GM12864 (cell line): Measurements from ENCODE around the gene GCSAML.

ENCODE experiments used
- DNase-seq: peaks from one replicate; pipeline ENCODE4 v3.0.0-alpha.2; 2011; ENCODE audit warnings: low read depth
- H3K4me3 ChIP-seq: 2 replicates; pipeline ENCODE4 v1.5.1; 2011; ENCODE audit warnings: mild to moderate bottlenecking, low read depth, low read length, control low read depth
- TF ChIP-seq, protein P1 (sequence below): IDR thresholded peaks from 2 replicates; pipeline ENCODE4 v1.5.1; 2011; ENCODE audit warnings: low read depth, mild to moderate bottlenecking, moderate library complexity, low read length, control low read depth, inconsistent platforms; ENCODE audit errors: missing control alignments

Gene GCSAML

DNA sequence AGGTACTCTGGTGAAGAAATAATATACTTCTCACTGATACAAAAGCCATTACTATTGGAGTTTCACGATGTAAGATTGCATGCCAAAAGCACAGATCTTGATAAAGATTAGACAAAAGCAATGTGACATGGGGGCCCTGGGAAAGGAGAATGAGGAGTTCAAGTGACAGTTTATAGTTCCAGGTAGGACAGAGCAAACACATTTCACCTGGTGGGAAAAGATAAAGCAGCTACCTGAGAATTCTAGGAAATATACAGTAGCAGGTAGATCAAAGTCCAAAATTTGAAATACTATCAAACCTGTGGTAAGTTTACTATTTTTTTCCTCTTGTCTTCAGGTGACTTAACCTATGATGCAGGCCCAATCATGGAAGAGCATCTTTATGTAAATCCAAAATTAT is 64.5 kb downstream of the GCSAML start:
- TF ChIP-seq, protein P1, sequence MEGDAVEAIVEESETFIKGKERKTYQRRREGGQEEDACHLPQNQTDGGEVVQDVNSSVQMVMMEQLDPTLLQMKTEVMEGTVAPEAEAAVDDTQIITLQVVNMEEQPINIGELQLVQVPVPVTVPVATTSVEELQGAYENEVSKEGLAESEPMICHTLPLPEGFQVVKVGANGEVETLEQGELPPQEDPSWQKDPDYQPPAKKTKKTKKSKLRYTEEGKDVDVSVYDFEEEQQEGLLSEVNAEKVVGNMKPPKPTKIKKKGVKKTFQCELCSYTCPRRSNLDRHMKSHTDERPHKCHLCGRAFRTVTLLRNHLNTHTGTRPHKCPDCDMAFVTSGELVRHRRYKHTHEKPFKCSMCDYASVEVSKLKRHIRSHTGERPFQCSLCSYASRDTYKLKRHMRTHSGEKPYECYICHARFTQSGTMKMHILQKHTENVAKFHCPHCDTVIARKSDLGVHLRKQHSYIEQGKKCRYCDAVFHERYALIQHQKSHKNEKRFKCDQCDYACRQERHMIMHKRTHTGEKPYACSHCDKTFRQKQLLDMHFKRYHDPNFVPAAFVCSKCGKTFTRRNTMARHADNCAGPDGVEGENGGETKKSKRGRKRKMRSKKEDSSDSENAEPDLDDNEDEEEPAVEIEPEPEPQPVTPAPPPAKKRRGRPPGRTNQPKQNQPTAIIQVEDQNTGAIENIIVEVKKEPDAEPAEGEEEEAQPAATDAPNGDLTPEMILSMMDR, result no peak
- no peak overlapping the region for H3K4me3 ChIP-seq

DNA sequence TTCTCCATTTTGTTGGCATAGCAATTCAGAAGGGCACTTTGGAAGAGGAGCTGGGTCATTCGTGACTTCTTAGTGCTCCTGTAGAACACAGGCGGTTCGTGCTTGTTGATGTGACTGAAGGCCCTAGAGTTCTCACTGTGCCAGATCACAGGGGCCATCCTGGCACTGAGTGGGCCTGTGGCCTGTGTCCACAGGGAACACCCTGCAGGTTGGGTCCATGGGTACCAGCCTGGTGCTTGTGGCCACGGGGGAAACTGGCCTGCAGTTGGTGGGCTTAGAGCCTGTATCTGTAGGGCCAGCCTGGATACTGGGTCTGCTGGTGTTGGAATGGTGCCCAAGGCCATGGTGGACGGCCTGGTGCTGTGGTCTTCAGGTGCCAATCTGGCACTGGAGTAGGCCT is 65.7 kb downstream of the GCSAML start:
- no peak for DNase-seq
- TF ChIP-seq, protein P1, result no peak
- H3K4me3 ChIP-seq, result no peak overlapping the region

More for the DNA sequence above, 64.5 kb downstream of the GCSAML start:
- DNase-seq, result no peak
